Hepatocyte (in vitro differentiated cells): ENCODE results near the gene TEX38. TPM values are rescaled to one million over a fixed set of nuclear protein-coding genes. Genes with fewer than 3 reads are reported as not detected.
"Not testable (repeated sequence)": the region's sequence is repeated elsewhere in the genome, so short reads cannot be mapped to it uniquely, and the experiment has no call there.

Source experiments
- DNase-seq: peaks from one replicate; pipeline ENCODE4 v3.0.0-alpha.2; 2016; ENCODE audit warnings: low spot score
- H2AFZ ChIP-seq: fragments of 200-600 bp; sonication (generic); 2 replicates; pipeline ENCODE4 v1.6.0; 2016; ENCODE audit warnings: antibody characterized with exemption, mild to moderate bottlenecking
- H3K27ac ChIP-seq: fragments of 200-600 bp; sonication (generic); 2 replicates; pipeline ENCODE4 v1.5.1; 2016; ENCODE audit warnings: mild to moderate bottlenecking
- H3K27me3 ChIP-seq: fragments of 200-600 bp; sonication (generic); 2 replicates; pipeline ENCODE4 v1.6.1; 2016
- H3K36me3 ChIP-seq: fragments of 200-600 bp; sonication (generic); replicated peaks from 2 replicates; pipeline ENCODE4 v1.5.1; 2016; ENCODE audit warnings: low read depth; ENCODE audit not compliant: insufficient read depth
- H3K4me1 ChIP-seq: fragments of 200-600 bp; sonication (generic); 2 replicates; pipeline ENCODE4 v1.5.1; 2016; ENCODE audit warnings: mild to moderate bottlenecking, moderate library complexity; ENCODE audit not compliant: insufficient read depth
- H3K4me2 ChIP-seq: fragments of 200-600 bp; sonication (generic); 2 replicates; pipeline ENCODE4 v1.6.0; 2016
- H3K4me3 ChIP-seq: fragments of 200-600 bp; sonication (generic); 2 replicates; pipeline ENCODE4 v1.5.1; 2016; ENCODE audit warnings: mild to moderate bottlenecking
- H3K79me2 ChIP-seq: fragments of 200-600 bp; sonication (generic); 2 replicates; pipeline ENCODE4 v1.6.0; 2017; ENCODE audit warnings: mild to moderate bottlenecking
- H3K9me2 ChIP-seq: fragments of 200-600 bp; sonication (generic); replicated peaks from 2 replicates; pipeline ENCODE4 v1.6.0; 2017; ENCODE audit warnings: mild to moderate bottlenecking; ENCODE audit not compliant: insufficient read depth
- H3K9me3 ChIP-seq: fragments of 200-600 bp; sonication (generic); 2 replicates; pipeline ENCODE4 v1.5.1; 2016; ENCODE audit warnings: low read depth, mild to moderate bottlenecking
- H4K20me1 ChIP-seq: fragments of 200-600 bp; sonication (generic); 2 replicates; pipeline ENCODE4 v1.6.0; 2016; ENCODE audit warnings: mild to moderate bottlenecking; ENCODE audit not compliant: insufficient read depth, poor library complexity, severe bottlenecking
- CTCF ChIP-seq: fragments of 200-600 bp; sonication (generic); IDR thresholded peaks from 2 replicates; pipeline ENCODE4 v1.5.1; 2016; ENCODE audit warnings: antibody characterized with exemption, mild to moderate bottlenecking; ENCODE audit not compliant: poor library complexity
- EZH2 ChIP-seq: fragments of 200-600 bp; sonication (generic); IDR thresholded peaks from 2 replicates; pipeline ENCODE4 v1.6.1; 2016; ENCODE audit warnings: antibody characterized with exemption, mild to moderate bottlenecking, borderline replicate concordance
- EZH2phosphoT487 ChIP-seq: fragments of 200-600 bp; sonication (generic); IDR thresholded peaks from one replicate; pipeline ENCODE4 v1.6.1; 2018; ENCODE audit warnings: antibody characterized with exemption, mild to moderate bottlenecking, low read depth, moderate library complexity; ENCODE audit not compliant: unreplicated experiment, severe bottlenecking
- WGBS: methylation state at CpG from one replicate; pipeline ENCODE4 v1.1.6; 2016; ENCODE audit warnings: low lambda C conversion rate; ENCODE audit errors: missing lambda C conversion rate; 5-methylcytosine and 5-hydroxymethylcytosine counted together
- polyA plus RNA-seq: library from polyadenylated mRNA; unstranded; fragments of >200 nt; fragmentation: Nextera tagmentation; extraction: Ambion mirVana; gene quantifications from 2 replicates; pipeline ENCODE4 v1.2.1, GENCODE V29; 2016
- total RNA-seq: library from RNA; depleted of rRNA; stranded (reverse); fragments of >200 nt; gene quantifications from 2 replicates; pipeline ENCODE4 v1.2.3, GENCODE V29; 2014

The TEX38 gene
- total and polyA plus RNA-seq, 2 experiments from 2014 or later = 0.27 TPM; not detected in 1

GRCh38 chr1:46655848-46656247, 15.8 kb upstream of the TEX38 start:
- DNase-seq = no peak
- Histone ChIP-seq H3K9me2 (no peaks in the 10 kb centered on the region), H3K79me2 (no peaks in the 10 kb centered on the region)

GRCh38 chr1:46656643-46657042, 15.0 kb upstream of the TEX38 start:
- H3K9me3 ChIP-seq = no peaks in the 10 kb centered on the region
- no peaks in the 10 kb centered on the region for H4K20me1 ChIP-seq
- no peak overlapping the region for H2AFZ ChIP-seq
- WGBS = 93% methylated on average over 2 of the region's 2 CpGs
- H3K4me3 ChIP-seq = no peak overlapping the region
- H3K4me2 ChIP-seq = no peak overlapping the region
- no peak for DNase-seq
- no peaks in the 10 kb centered on the region for H3K9me2 ChIP-seq
- H3K36me3 ChIP-seq = no peaks in the 10 kb centered on the region
- no peaks in the 10 kb centered on the region for H3K27me3 ChIP-seq
- no peaks in the 10 kb centered on the region for H3K79me2 ChIP-seq
- no peak overlapping the region for H3K27ac ChIP-seq
- TF ChIP-seq EZH2 = no peak
- TF ChIP-seq CTCF = no peak
- peaks cover 5% of the 10 kb centered on the region for H3K4me1 ChIP-seq

More at GRCh38 chr1:46655848-46656247, 15.8 kb upstream of the TEX38 start:
- Histone ChIP-seq H2AFZ (no peak overlapping the region), H3K27ac (no peak overlapping the region), H3K4me3 (no peak overlapping the region), H3K9me3 (no peaks in the 10 kb centered on the region), H4K20me1 (no peaks in the 10 kb centered on the region), H3K27me3 (no peaks in the 10 kb centered on the region), H3K4me1 (peaks cover 5% of the 10 kb centered on the region), H3K36me3 (no peaks in the 10 kb centered on the region), H3K4me2 (no peak overlapping the region)
- TF ChIP-seq CTCF (no peak), EZH2 (no peak), EZH2phosphoT487 (no peak)

GRCh38 chr1:46657775-46658174, 13.9 kb upstream of the TEX38 start:
- Histone ChIP-seq H3K27ac (no peak overlapping the region), H3K9me2 (no peaks in the 10 kb centered on the region), H3K36me3 (no peaks in the 10 kb centered on the region), H2AFZ (no peak overlapping the region), H3K79me2 (no peaks in the 10 kb centered on the region), H3K27me3 (no peaks in the 10 kb centered on the region), H3K4me1 (peaks cover 5% of the 10 kb centered on the region), H3K4me2 (no peak overlapping the region), H3K9me3 (no peaks in the 10 kb centered on the region), H4K20me1 (no peaks in the 10 kb centered on the region), H3K4me3 (no peak overlapping the region)
- 94% methylated on average over 1 of the region's 1 CpG for WGBS
- DNase-seq = no peak
- TF ChIP-seq EZH2 (no peak), EZH2phosphoT487 (no peak), CTCF (no peak)

- 100% methylated on average over 2 of the region's 2 CpGs for WGBS
Observed at GRCh38 chr1:46659307-46659870, 12.3 kb upstream of the TEX38 start.

GRCh38 chr1:46660116-46660515, 11.5 kb upstream of the TEX38 start:
- H3K36me3 ChIP-seq, H3K9me3 ChIP-seq, H3K27me3 ChIP-seq, H3K4me1 ChIP-seq, H3K9me2 ChIP-seq, H2AFZ ChIP-seq, H3K4me3 ChIP-seq, H3K27ac ChIP-seq, H4K20me1 ChIP-seq, H3K79me2 ChIP-seq, H3K4me2 ChIP-seq, DNase-seq: not testable (repeated sequence)
- 97% methylated on average over 5 of the region's 5 CpGs for WGBS

More at GRCh38 chr1:46659307-46659870, 12.3 kb upstream of the TEX38 start:
- no peaks in the 10 kb centered on the region for H4K20me1 ChIP-seq
- no peaks in the 10 kb centered on the region for H3K9me3 ChIP-seq
- H3K4me1 ChIP-seq = no peaks in the 10 kb centered on the region
- H3K4me3 ChIP-seq = no peak overlapping the region
- no peaks in the 10 kb centered on the region for H3K27me3 ChIP-seq
- no peak overlapping the region for H3K4me2 ChIP-seq
- H3K36me3 ChIP-seq = no peaks in the 10 kb centered on the region
- no peak overlapping the region for H2AFZ ChIP-seq
- TF ChIP-seq CTCF (no peak), EZH2phosphoT487 (no peak), EZH2 (no peak)
- DNase-seq = no peak
- H3K27ac ChIP-seq = no peak overlapping the region
- no peaks in the 10 kb centered on the region for H3K79me2 ChIP-seq
- no peaks in the 10 kb centered on the region for H3K9me2 ChIP-seq
